Stimulated activated CD4-positive, alpha-beta T cell treated with anti-CD3 and anti-CD28 coated beads, Interleukin-12 subunit alpha, Interleukin-12 subunit beta, amount 100 ng/mL, for 24 hours (primary cell): ENCODE results near the gene LRRIQ3.

Source experiments
- DNase-seq, 2 experiments: peaks; one replicate each; pipeline ENCODE4 v3.0.0-alpha.2; 2020; ENCODE audit warnings: low read depth in 2 of 2

The LRRIQ3 gene

DNA sequence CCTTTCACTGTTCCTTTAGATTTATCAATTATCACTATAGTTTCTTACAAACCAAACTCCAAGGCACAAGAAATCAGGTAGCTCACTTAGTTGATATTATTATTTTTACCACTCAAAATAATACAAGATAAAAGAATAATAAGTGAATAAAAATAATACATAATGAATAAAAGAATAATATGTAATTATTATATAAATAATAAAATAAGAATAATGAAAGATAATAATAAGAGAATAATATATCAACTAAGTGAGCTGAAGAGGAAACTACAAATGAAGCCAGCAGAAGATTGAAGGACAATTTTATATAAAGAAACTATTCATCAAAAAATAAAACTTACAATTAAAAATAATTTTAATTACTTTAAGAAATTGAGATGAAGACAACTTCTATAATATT is 90.6 kb downstream of the LRRIQ3 start:
- no peak for DNase-seq

DNA sequence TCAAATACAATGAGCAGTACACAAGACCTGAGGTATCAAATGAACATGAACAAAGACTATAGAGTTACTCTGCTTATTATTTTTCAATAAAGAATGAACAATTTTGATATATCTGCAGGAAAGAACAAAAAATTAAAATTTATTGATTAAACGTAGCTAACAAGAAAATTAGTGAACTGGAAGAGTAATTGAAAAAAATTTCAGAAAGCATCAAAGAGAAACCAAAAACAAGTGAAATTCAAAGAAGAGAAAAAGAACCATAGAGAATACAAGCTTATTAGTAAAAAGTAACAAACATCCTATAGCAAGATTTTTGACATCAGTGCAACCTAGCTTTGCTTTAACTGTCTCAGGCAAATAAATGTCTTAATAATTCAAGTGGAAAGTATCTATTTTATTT is 106.6 kb downstream of the LRRIQ3 start:
- DNase-seq: no peak

DNA sequence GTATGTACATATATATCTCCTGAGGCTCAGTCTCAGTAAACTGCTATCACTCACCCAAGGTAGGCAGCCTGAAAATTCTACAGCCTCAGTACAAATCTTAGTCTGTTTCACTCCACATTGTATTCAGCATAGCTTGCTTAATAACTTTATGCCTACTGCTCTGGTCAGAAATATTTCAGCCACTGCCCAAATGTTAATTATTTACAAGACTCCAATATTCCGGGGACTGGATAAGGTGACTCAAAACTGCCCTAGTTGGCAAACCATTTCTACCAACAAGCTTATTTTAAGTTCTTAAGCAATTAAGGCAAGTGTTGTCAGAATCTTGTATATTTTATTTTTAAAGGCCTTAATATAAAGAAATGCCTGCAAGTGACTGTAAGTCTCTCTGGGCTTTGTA is 114.8 kb downstream of the LRRIQ3 start:
- DNase-seq: no peak

DNA sequence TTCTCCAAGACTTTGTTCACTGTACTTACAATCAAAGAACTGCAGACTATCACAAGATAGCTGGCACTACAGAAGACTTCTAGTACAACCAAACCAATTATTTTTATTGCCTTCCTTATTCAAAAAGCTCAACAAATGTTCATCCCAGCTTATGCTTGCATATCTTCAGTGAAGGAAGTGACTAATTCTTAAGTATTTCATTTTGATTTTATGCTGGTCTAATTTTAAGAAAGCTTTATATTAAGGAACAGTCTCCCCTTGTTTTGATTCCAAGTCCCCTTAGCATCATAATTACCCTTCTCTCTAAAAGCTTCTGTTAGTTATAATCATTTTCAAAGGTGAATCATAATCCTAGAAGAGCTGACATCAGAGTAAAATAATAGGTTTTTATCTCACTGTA is 132.9 kb downstream of the LRRIQ3 start:
- DNase-seq: no peak

DNA sequence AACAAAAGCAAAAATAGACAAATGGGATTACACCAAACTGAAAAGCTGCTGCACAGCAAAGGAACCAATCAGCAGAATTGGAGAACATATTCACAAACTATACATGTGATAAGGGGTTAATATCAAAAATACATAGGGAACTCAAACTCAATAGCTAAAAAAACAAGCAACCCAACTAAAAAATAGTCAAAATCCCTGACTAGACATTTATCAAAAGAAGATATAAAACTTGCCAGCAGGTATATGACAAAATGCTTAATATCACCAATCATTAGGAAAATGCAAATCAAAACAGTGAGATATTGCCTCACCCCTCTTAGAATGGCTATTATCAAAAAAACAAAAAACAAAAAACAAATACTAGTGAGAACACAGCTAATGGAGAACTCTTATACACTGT is 140.3 kb downstream of the LRRIQ3 start:
- no peak for DNase-seq

DNA sequence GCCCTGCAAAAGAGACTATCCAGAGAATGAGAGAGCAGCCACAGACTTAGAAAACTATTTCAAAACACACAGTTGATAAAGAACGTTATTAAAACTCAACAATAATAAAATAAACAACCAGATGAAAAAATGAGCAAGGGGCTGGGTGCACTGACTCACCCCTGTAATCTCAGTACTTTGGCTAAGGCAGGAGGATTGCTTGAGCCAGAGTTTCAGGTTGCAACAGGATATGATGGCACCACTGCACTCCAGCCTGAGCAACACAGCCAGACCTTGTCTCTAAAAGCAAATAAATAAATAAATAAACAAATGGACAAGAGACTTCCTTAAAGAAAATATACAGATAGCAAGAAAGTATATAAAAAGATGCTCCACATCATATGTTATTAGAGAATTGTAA is 144.6 kb downstream of the LRRIQ3 start:
- DNase-seq: no peak

DNA sequence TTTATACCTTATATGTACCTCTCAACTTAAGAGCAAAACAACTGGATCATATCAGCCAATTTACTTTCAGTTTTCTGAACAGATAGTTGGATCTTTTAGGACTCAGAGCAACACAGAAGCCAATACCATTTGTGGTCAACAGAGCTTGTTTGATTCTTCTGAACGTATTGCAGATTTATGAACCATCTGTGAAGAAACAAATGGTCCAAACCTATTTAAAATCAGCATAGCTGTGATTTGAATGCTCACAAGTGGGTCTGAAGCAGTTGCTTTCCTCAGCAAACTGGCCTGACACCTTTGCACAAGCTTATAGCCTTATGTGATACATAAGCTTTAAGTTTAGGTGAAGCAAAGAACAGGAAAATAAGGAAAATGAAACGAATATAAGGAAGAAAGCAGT is 147.6 kb downstream of the LRRIQ3 start:
- DNase-seq: no peak

DNA sequence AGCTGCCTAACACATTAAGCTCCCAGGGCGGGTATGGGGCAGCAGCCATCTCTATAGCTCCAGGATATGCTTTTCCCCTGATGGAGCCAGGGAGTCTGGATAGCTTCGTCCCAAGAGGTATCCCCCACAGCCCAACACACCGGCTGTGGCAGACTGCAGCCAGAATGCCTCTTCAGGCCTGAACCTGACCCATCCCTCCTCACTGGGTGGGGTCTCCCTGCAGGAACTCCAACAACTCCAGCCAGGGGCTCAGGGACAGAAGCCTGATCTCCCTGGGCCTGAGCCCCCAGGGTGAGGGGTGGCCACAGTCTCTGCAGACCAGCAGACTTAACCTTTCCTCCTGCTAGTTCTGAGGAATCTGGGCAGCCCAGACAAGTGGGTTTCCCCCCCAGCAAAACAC is 159.9 kb downstream of the LRRIQ3 start:
- no peak for DNase-seq

DNA sequence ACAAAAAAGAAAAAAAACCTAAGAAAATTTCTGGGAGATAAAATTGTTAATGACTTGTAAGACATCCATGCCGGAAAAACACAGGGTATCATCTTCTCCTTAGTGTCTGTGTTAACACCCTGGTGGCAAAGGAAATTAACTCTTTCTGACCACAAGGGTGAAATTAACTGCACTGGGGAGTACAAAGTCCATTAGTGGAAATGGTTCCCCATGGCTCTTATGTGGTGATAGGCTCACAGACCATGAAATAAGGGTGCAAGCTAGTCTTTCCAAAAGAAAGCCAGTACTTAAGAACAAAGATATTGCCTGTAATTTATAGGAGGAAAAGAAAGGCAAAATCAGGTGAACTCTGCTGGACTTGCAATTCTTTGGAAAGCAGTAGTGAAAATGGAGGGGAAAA is 185.4 kb downstream of the LRRIQ3 start:
- DNase-seq: no peak

DNA sequence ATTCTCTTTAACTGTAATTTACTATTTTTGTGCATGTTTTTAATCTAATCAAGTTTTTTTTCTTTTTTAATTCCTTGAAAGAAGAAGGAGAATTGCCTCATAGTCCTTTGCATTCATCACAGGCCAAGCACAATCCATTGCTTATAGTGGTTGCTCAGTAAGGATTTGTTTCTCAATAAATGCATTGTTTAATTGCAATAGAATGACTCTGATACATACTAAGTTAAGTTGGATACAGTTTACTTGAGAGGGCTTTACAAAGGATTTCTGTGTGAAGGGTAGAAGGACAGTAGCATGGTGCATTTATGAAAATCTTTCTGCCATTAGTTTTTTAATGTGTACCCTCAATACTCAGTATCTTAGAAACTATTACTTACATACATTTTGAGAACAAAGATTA is 186.2 kb downstream of the LRRIQ3 start:
- no peak for DNase-seq

DNA sequence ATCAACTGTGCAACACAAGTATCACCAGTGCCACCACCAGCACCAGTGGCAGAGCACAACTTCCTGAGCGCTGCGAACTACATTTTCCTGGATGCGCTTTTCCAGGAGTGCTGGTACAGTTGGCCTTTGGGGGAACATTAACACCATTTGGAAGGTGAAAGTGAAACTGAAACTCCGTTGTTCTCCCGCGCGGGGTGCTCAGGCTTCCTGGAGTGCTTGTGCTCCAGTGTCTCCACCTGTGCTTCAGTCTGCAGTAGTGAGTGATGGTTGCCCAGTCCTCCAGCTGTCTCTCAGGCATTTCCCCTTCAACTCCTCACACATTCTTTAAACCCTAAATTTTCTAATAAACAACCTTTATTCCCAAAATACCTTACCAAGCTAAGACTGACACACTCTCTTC is 187.8 kb downstream of the LRRIQ3 start:
- DNase-seq: no peak

DNA sequence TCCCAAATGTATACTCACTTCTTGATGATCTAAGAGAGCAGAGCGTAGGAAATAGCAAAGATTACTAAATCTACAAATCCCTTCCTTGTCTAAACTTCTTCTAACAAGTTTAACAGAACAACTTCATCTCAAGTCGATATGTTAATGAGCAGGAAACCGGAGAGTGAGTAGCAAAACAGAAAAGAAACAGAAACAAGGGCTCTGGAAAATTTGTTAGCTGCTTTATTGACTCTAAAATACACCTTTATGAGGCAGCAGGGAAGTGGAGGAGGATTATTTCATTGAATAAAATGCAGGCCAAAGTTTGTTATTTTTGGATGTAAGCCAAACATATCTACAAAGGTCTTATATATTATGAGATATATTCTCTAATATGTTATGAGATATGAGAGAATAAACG is 192.4 kb downstream of the LRRIQ3 start:
- DNase-seq: no peak

DNA sequence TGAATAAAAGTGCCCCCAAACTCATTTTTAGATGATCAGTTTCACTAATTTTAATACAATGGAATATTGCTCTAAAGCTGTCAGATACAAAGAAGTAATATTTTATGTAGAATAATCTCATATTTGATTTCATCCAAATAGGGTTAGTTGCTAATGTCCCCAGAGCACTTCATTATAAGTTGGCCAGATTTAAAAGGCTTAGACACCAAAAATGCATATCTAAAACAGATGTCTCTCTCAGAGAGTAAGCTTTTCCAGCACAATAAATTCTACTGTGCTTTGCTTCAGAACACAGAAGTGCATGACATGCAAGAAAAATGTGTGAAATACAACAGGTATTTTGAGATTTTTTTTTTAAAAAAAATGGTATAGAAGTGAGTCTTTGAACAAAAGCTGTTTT is 194.2 kb downstream of the LRRIQ3 start:
- no peak for DNase-seq

DNA sequence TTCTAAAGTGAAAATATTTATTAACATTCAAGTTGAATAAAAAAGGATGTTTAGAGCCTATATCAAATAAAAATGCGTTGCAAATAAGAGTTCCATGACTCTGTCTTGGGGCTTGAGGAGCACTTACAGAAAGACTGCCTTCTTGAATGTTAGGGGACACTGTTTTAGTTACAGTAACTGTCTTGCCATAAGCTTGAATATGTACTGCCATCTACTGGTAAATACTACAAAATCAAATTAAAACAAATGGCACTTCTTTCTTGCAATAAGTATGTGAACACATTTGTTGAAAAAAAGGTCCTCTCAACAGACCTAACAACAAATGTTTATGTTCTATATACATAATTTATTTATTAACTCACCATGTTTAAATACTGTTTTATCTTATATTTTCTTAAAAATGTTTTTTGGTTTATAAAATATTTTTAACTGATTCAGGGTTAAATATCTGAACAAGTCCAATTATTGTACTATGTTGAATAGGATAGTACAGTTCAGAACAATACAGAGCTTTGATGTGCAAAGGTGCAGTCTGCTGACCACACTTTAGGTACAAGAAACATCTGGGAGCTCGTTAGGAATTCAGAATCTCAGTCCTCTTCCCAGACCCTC is 199.5 kb downstream of the LRRIQ3 start:
- DNase-seq: no peak

DNA sequence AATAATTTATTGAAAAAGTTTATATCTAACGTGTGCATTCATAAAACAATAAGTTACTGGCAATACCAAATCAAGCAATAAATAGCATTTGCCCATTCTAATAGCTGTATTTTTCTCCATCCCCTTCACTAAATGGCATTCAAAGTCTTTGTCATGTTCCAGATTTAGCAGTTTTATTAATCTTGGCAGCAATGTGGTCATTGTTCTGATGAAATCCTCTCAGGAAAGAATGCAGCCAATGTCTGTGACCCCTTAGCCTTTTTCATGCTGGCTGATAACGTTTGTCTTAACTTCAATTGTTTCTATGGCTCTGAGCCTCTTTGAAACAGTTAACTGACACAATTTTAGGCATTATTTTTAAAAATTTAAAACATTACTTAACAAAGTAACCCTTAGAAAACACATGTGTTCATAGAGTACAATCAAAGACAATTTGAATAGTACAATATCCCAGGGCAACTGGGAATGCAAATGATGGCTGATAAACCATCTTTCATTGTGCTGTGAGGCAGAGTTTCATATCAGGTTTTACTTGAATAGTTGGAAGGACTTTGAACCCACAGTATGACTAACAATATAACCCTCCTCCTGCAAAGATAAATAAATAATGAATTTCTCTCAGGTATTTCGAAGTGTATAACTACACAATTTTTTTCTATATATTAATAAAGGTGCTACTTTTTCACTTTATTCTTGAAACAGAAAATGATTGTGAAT is 217.5 kb downstream of the LRRIQ3 start:
- no peak for DNase-seq

DNA sequence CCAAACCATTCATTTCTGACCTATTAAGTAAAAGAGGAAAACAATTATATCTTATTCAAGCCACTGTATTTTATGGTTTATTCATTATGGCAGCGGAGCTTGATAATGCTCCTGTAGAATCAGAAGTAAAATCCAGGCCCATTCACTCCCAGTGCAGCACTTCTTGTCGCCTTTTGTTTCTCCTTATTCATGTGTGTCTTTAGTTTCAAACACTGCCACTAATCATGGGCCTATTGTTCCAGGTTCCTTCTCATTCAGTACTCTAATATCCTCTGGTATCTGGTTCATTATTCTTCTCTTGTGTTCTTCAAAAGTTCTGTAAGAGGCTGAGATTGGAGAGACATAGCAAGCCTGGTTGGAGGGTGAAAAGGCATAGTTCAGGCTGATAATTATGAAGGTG is 218.3 kb downstream of the LRRIQ3 start:
- no peak for DNase-seq

DNA sequence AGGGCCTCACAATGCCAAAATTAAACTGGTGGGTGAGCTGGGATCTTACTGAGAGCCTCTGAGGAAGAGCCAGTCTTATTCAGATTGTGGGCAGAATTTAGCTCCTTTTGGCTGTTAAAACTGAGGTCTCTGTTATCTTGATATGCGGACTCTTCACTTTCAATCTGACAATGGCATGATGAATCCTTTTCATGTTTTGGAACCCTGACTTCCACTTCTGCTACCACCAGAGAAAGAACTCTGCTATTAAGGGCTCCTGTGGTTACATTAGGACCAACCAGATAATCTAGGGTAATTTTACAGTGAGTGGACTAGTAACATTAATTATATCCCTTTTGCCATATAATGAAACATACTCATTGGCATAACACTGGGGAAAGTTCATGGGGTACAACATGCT is 219.0 kb downstream of the LRRIQ3 start:
- DNase-seq: no peak
